GM23248 (cell line): Measurements from ENCODE around the gene FRY. TPM values are rescaled to one million over a fixed set of nuclear protein-coding genes. Genes with fewer than 3 reads are reported as not detected.
A peak's percentile ranks its signal among the peaks of the same experiment; 100 is the strongest.

Experiments used
- DNase-seq: peaks from one replicate; pipeline ENCODE4 v3.0.0-alpha.2; 2015
- H2AFZ ChIP-seq: fragments of 200-600 bp; sonication (generic); 2 replicates; pipeline ENCODE4 v1.6.1; 2016; ENCODE audit warnings: antibody characterized with exemption
- H3F3A ChIP-seq: fragments of 200-600 bp; sonication (generic); 2 replicates; pipeline ENCODE4 v1.6.1; 2016; ENCODE audit warnings: mild to moderate bottlenecking, antibody characterized with exemption, mixed run types; ENCODE audit not compliant: insufficient read depth
- H3K27ac ChIP-seq: fragments of 200-600 bp; sonication (generic); 2 replicates; pipeline ENCODE4 v1.5.1; 2016; ENCODE audit warnings: mild to moderate bottlenecking
- H3K27me3 ChIP-seq: fragments of 200-600 bp; sonication (generic); replicated peaks from 2 replicates; pipeline ENCODE4 v1.6.1; 2016; ENCODE audit warnings: mild to moderate bottlenecking; ENCODE audit not compliant: insufficient read depth
- H3K36me3 ChIP-seq: fragments of 200-600 bp; sonication (generic); 2 replicates; pipeline ENCODE4 v1.6.1; 2016; ENCODE audit warnings: low read depth, mild to moderate bottlenecking
- H3K4me1 ChIP-seq: fragments of 200-600 bp; sonication (generic); 2 replicates; pipeline ENCODE4 v1.6.1; 2016; ENCODE audit warnings: mild to moderate bottlenecking; ENCODE audit not compliant: insufficient read depth
- H3K4me2 ChIP-seq: fragments of 200-600 bp; sonication (generic); one replicate; pipeline ENCODE4 v1.6.1; 2016; ENCODE audit warnings: mild to moderate bottlenecking; ENCODE audit not compliant: unreplicated experiment
- H3K4me3 ChIP-seq: fragments of 200-600 bp; sonication (generic); 2 replicates; pipeline ENCODE4 v1.5.1; 2016; ENCODE audit warnings: mild to moderate bottlenecking
- H3K79me2 ChIP-seq: fragments of 200-600 bp; sonication (generic); 2 replicates; pipeline ENCODE4 v1.6.1; 2016; ENCODE audit warnings: mild to moderate bottlenecking; ENCODE audit not compliant: insufficient read depth
- H3K9ac ChIP-seq: fragments of 200-600 bp; sonication (generic); 2 replicates; pipeline ENCODE4 v1.6.1; 2016; ENCODE audit warnings: mild to moderate bottlenecking
- H3K9me2 ChIP-seq: fragments of 200-600 bp; sonication (generic); 2 replicates; pipeline ENCODE4 v1.6.1; 2016; ENCODE audit warnings: mixed run types, mild to moderate bottlenecking, moderate library complexity; ENCODE audit not compliant: insufficient read depth
- H3K9me3 ChIP-seq: fragments of 200-600 bp; sonication (generic); one replicate; pipeline ENCODE4 v1.6.1; 2017; ENCODE audit warnings: low read depth
- H4K20me1 ChIP-seq: fragments of 200-600 bp; sonication (generic); 2 replicates; pipeline ENCODE4 v1.6.0; 2016; ENCODE audit not compliant: insufficient read depth
- EZH2 ChIP-seq: fragments of 200-600 bp; sonication (generic); IDR thresholded peaks from 2 replicates; pipeline ENCODE4 v1.6.1; 2018; ENCODE audit warnings: antibody characterized with exemption, mild to moderate bottlenecking; ENCODE audit not compliant: insufficient read depth, poor library complexity, severe bottlenecking
- EZH2phosphoT487 ChIP-seq: fragments of 200-600 bp; sonication (generic); IDR thresholded peaks from 2 replicates; pipeline ENCODE4 v1.6.1; 2018; ENCODE audit warnings: antibody characterized with exemption, moderate library complexity, mild to moderate bottlenecking, low read depth; ENCODE audit not compliant: insufficient read depth
- WGBS, 2 experiments: methylation state at CpG; one replicate each; pipeline ENCODE4 v1.1.6; 2015 to 2017; ENCODE audit warnings: low lambda C conversion rate in 2 of 2, low coverage in 1 of 2; ENCODE audit errors: missing lambda C conversion rate in 2 of 2; 5-methylcytosine and 5-hydroxymethylcytosine counted together
- in situ Hi-C: fragments of 300-500 bp; cut with MboI; formaldehyde crosslinking; loops from 2 replicates; pipeline ENCODE4 v1.15.0; 2020
- polyA plus RNA-seq: library from polyadenylated mRNA; unstranded; fragments of >200 nt; fragmentation: Nextera tagmentation; extraction: Ambion mirVana; gene quantifications from 2 replicates; pipeline ENCODE4 v1.2.1, GENCODE V29; 2016
- total RNA-seq: library from RNA; depleted of rRNA; stranded (reverse); fragments of >200 nt; shearing (Covaris generic); gene quantifications from 2 replicates; pipeline ENCODE4 v1.2.3, GENCODE V29; 2014

FRY gene
- total and polyA plus RNA-seq, 2 experiments from 2014 or later = 2.2 to 4.3 TPM

- H3K9me3 ChIP-seq = no peaks in the 10 kb centered on the region
- in situ Hi-C loops = no loop called here
- 90 to 92% methylated on average over 3 of the region's 3 CpGs for WGBS, 2 experiments
- TF ChIP-seq EZH2phosphoT487 (no peak), EZH2 (no peak)
- DNase-seq = no peak
- H3K27me3 ChIP-seq = no peaks in the 10 kb centered on the region
- H3K79me2 ChIP-seq = no peaks in the 10 kb centered on the region
- H3K27ac ChIP-seq = no peak overlapping the region
- H3K4me1 ChIP-seq = peaks cover 4% of the 10 kb centered on the region
- H4K20me1 ChIP-seq = no peaks in the 10 kb centered on the region
- no peak overlapping the region for H3K4me2 ChIP-seq
- no peaks in the 10 kb centered on the region for H3K9me2 ChIP-seq
- H3K9ac ChIP-seq = no peak overlapping the region
- H3K4me3 ChIP-seq = no peak overlapping the region
- H3K36me3 ChIP-seq = no peaks in the 10 kb centered on the region
- no peaks in the 10 kb centered on the region for H3F3A ChIP-seq
- no peak overlapping the region for H2AFZ ChIP-seq
Measured at GRCh38 chr13:32040689-32041088, 9.1 kb downstream of the FRY start.

- Histone ChIP-seq H3K9me2 (no peaks in the 10 kb centered on the region), H3K4me2 (no peak overlapping the region), H4K20me1 (no peaks in the 10 kb centered on the region), H3K27me3 (no peaks in the 10 kb centered on the region), H2AFZ (no peak overlapping the region), H3K27ac (no peak overlapping the region), H3K4me1 (peaks cover 11% of the 10 kb centered on the region), H3K4me3 (no peak overlapping the region), H3K79me2 (no peaks in the 10 kb centered on the region), H3F3A (no peaks in the 10 kb centered on the region), H3K9ac (no peak overlapping the region), H3K9me3 (no peaks in the 10 kb centered on the region), H3K36me3 (no peaks in the 10 kb centered on the region)
- TF ChIP-seq EZH2phosphoT487 (no peak), EZH2 (no peak)
- in situ Hi-C loops = no loop called here
- 95% methylated on average over 5 of the region's 5 CpGs for WGBS, 2 experiments
- DNase-seq = no peak
Measured at GRCh38 chr13:32041429-32041828, 9.9 kb downstream of the FRY start.

DNA sequence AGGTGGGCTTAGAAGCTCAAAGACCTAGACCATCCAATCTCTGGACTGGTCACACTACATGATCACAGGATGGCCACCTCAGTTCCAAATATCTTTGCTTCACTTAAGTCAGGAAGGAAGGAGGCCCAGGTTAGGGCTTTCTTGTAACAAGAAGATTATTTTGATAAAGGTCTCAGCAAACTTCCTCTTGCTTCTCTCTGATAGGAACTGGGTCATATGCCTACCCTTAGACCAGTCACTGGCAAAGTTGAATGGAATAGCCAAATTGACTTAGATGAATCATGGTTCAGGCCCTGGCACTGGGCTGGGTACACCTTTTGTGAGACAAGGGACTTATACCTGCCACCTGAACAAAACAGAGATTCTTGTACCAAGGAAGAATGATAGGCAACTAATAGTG, 11.0 kb downstream of the FRY start:
- no peak for DNase-seq
- H3K4me1 ChIP-seq = peaks cover 15% of the 10 kb centered on the region
- in situ Hi-C loops = no loop called here
- H2AFZ ChIP-seq = no peak overlapping the region
- H3K79me2 ChIP-seq = no peaks in the 10 kb centered on the region
- no peak overlapping the region for H3K27ac ChIP-seq
- H3K27me3 ChIP-seq = no peaks in the 10 kb centered on the region
- no peak for TF ChIP-seq EZH2
- no peak for TF ChIP-seq EZH2phosphoT487
- H3K9me3 ChIP-seq = no peaks in the 10 kb centered on the region
- H3K9ac ChIP-seq = no peak overlapping the region
- H3K4me2 ChIP-seq = no peak overlapping the region
- no peaks in the 10 kb centered on the region for H3K36me3 ChIP-seq
- H4K20me1 ChIP-seq = no peaks in the 10 kb centered on the region
- no peak overlapping the region for H3K4me3 ChIP-seq
- H3F3A ChIP-seq = no peaks in the 10 kb centered on the region
- no peaks in the 10 kb centered on the region for H3K9me2 ChIP-seq

DNA sequence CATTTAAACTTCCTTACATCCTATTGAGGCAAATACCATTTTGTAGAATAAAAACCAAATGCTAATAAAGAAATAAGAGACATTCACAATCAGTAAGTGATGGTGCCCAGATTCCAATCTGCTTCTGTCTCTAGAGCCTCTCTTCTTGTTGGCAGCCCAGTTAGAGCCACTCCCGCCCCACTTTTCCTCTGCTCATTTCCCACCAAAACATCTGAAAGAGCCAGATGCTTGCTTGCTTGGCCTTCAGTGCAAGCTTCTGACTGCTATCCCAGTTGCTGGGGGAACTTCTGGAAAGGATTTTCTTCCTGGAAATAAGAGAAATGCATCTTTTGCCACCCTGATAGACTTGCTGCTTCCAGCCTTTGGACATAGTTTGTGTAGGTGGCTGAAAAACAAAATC, 12.9 kb downstream of the FRY start:
- H3K36me3 ChIP-seq = no peaks in the 10 kb centered on the region
- no peaks in the 10 kb centered on the region for H3K79me2 ChIP-seq
- no peaks in the 10 kb centered on the region for H4K20me1 ChIP-seq
- H2AFZ ChIP-seq = no peak overlapping the region
- H3K9ac ChIP-seq = no peak overlapping the region
- H3K9me3 ChIP-seq = no peaks in the 10 kb centered on the region
- 76 to 79% methylated on average over 1 of the region's 1 CpG for WGBS, 2 experiments
- in situ Hi-C loops = no loop called here
- H3K4me3 ChIP-seq = no peak overlapping the region
- no peak overlapping the region for H3K4me2 ChIP-seq
- TF ChIP-seq EZH2phosphoT487 (no peak), EZH2 (no peak)
- no peak for DNase-seq
- no peaks in the 10 kb centered on the region for H3K9me2 ChIP-seq
- no peaks in the 10 kb centered on the region for H3K27me3 ChIP-seq
- H3K4me1 ChIP-seq = peaks cover 22% of the 10 kb centered on the region
- no peak overlapping the region for H3K27ac ChIP-seq
- H3F3A ChIP-seq = no peaks in the 10 kb centered on the region

DNA sequence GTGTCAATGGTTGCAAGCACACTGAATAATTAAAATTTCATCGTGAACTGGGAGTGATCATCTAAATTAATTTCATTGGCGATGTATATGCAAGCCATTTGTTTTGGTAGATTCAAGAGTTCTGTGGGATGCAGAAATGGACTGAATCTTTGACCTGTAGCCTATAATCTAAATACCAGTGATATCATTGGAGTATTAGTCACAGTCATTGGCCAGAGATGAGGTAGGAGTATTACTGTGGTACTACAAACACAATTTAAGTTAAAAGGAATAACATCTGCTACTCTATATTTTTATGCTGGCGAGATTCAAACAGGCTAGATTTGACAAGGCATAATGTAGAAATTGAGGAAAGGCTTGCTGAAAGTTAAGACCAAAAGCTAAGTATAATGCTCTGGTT, 14.0 kb downstream of the FRY start:
- TF ChIP-seq EZH2phosphoT487 (no peak), EZH2 (no peak)
- H3K4me2 ChIP-seq = no peak overlapping the region
- no peaks in the 10 kb centered on the region for H3K9me3 ChIP-seq
- peak overlapping the region; percentile 78; the same call in 1 of the 2 replicates for H2AFZ ChIP-seq
- in situ Hi-C loops = no loop called here
- H3K9me2 ChIP-seq = no peaks in the 10 kb centered on the region
- H3F3A ChIP-seq = no peaks in the 10 kb centered on the region
- no peaks in the 10 kb centered on the region for H3K27me3 ChIP-seq
- H3K4me3 ChIP-seq = no peak overlapping the region
- H3K36me3 ChIP-seq = no peaks in the 10 kb centered on the region
- peaks cover 22% of the 10 kb centered on the region for H3K4me1 ChIP-seq
- H4K20me1 ChIP-seq = no peaks in the 10 kb centered on the region
- no peak overlapping the region for H3K9ac ChIP-seq
- no peaks in the 10 kb centered on the region for H3K79me2 ChIP-seq
- no peak overlapping the region for H3K27ac ChIP-seq
- WGBS, 2 experiments = 63 to 66% methylated on average over 3 of the region's 3 CpGs
- DNase-seq = no peak
